GM19468 (cell line): Measurements from ENCODE around the gene ZNF3.
A peak's percentile ranks its signal among the peaks of the same experiment; 100 is the strongest.

Experiments
- ATAC-seq: cut with Tn5 transposase; IDR thresholded peaks from one replicate; pipeline ENCODE4 v1.9.1; 2021; ENCODE audit warnings: mild to moderate bottlenecking, moderate library complexity, moderate number of reproducible peaks; ENCODE audit not compliant: unreplicated experiment; ENCODE audit errors: extremely low read depth

ZNF3 gene

DNA sequence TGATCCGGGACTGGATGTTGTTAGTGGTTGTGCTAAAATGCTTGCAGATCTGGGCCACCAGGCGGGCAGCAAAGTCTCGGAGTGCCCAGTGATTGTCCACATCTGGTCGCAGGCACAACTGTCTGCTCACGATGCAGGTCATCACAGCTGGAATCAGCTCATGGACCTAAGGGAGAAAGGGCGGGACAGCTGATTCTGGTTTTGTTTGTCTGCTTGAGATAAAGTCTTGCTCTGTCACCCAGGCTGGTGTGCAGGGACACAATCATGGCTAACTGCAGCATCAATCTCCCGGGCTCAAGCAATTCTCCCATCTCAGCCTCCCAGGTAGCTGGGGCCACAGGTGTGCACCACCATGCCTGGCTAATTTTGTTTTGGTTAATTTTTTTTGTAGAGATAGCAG is 29.6 kb upstream of the ZNF3 start:
- no peak for ATAC-seq

DNA sequence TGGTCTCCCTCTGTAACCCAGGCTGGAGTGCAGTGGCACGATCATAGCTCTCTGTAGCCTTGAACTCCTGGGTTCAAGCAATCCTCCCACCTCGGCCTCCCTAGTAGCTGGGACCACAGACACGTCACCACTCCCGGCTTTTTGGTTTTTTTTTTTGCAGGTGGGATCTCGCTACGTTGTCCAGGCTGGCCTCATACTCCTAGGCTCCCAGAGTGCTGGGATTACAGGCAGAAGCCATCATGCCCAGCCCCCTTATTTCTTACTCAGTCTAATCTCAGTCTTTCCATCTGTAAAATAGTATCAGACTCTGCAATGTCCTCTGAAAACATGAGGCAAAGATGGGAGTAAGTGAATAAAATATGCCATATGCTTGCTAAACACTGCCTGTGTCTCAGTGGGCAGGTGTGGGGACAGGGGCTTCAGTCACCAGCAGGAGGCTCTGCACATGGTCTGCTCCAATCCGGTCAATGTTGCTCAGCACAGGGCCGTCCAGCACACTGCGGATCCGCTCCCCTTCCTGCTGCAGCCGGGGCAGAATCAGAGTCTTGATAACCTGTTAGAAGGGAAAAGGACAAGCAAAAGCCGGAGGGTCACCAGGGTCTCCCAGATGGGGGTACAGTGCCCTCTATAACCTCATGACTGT is 28.1 kb upstream of the ZNF3 start:
- ATAC-seq = no peak

DNA sequence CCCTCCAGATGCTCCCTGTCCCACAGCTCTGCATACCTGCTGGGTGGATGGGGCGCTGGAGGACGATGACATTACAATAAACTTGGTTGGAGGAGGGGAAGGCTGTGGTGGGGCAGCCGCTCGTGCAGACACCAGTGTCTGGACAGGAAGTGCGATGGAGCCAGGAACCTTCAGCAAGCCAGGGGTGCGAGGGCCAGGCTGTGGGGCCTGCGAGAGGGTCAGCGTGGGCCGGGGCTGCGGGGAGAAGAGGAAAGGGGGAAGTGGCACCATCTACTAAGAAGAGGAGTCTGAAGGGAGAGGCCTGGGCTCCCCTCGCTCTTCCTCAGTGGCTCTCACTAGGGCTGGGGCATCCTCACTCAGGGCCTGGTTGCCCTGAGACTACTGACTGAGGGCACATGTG is 26.4 kb upstream of the ZNF3 start:
- ATAC-seq = no peak

DNA sequence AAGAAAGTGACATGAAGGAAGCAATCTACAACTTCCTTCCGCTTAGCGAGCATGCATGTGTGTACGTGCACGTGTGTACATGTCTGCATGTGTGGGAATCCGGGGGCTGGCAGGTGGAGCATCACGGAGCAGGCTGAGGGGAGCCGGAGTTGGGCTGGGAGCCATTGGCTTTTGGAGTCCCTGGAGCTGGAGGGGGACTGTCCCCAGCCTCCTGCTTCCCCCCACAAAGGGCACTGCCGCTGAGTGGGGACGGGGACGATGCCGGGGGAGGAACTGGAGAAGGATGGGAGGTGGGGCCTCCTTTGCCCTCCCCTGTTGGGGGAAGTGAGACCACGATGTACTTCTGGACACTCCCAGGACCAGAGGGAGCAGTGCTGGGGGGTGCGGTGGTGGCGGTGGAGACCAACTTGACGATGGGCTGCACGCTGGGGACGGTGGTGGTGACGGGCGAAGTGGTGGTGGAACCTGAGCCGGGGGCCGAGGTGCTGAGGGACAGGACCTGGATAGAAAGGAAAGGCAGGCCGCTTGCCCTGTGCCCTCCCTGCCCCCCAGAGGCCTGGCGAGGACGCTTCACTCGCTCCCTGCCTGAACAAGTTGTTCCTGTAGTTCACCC is 25.7 kb upstream of the ZNF3 start:
- ATAC-seq = no peak

DNA sequence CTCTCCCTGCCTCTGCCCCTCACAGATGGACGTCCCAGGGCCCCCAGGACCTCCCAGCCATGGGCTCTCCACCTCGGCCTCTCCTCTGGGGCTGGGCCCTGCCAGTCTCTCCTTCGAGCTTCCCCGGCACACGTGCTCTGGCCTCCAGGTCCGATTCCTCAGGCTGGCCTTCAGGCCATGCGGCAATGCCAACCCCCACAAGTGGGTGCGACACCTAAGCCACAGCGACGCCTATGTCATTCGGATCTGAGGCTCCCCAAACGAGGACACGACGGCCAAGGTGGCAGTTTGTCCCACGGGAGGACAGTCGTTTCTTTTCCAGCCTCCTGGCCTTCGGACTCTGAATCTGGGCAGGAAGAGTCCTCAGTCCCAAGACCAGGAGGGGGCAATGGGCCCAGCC is 25.1 kb upstream of the ZNF3 start:
- no peak for ATAC-seq

DNA sequence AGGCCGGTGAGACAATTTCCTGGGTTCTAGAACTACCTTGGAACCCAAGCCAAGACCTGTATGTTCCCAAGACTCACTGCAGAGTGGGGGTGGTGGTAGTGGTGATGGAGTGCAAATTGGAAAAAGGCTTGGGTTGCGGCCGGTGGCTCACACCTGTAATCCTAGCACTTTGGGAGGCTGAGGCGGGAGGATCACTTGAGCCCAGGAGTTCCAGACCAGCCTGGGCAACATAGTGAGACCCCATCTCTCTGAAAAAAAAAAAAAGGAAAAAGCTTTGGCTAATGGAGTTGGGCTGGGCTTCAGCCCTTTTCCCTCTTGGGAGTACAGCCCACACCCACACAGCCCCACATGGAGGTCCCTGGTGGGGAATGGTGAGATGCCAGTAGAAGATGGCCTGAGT is 24.0 kb upstream of the ZNF3 start:
- ATAC-seq = no peak

DNA sequence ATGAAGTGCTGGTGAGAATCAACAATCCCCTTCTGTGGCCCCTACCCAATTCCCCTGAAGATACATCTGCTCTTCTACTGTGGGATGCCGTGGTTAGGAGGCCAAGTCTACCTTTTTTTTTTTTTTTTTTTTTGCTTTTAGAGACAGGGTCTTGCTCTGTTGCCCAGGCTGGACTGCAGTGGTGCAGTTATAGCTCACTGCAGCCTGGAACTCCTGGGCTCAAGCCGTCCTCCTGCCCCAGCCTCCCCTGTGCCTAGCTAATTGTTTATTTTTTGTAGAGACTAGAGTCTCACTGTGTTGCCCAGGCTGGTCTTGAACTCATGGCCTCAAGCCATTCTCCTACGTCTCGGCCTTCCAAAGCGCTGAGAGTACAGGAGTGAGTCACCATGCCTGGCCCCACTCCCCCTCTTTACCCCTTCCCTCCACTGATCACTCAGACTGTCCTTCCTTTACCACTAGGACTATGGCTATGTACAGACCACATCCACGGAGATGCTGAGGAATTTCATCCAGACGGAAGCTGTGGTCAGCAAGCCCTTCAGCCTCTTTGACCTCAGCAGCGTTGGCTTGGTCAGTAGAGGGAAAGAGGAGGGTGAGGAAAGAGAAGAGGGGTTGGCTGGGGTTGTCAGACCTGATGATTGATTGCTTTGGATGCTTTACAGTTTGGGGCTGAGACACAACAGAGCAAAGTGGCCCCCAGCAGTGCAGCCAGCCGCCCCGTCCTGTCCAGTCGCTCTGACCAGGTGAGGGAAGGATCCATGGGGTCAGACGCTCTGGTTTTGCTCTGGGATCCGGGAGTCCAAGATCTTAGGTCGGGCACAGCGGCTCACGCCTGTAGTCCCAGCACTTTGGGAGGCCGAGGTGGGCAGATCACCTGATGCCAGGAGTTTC is 21.7 kb upstream of the ZNF3 start:
- no peak for ATAC-seq

DNA sequence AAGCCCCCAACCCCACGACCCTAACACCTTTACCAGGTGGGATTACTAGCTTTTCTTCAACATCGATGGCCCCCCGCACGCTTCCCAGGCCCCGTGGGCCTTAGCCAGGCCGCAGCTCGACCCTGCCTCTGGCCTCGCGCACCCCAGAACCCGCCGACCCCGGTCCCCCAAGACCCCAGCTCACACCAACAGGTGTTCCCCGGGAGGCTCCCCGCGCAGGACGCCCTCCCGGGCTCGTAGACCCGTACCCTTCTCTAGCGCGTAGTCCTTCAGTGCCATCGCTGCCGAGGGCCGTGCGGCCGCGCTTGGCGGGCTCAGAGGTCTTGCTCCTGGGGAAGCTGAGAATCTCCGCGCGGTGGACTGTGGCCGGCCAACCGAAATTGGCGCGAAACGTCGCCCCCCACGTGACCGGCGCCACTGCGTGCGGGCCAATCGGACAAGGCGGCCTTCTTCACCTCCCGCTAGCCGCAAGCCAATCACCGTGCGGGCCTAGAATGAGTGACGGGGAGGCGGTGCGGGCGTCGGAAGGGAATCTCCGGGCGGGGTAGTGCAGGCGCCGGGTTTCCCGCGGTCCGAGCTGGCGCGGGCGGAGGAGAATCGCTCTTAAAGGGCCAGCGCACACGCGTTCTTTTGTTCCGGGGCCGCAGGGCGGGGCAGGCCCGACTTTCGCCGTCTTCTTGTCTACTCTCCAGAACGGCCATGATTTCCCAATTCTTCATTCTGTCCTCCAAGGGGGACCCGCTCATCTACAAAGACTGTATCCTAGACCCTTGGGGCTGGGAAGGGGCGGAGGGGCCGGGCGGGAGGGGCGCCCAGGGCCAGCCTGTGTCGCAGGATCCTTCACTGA is 19.7 kb upstream of the ZNF3 start, which contains the start of the genes AP4M1 and MCM7:
AP4M1 (plus strand) TSS at position 628 of the 847 bp plus-strand sequence; CDS start at position 700, 72 bp downstream.
MCM7 (minus strand) TSS at position 382 of the 847 bp plus-strand sequence; CDS start at position 279, 103 bp downstream.
- ATAC-seq = peak; percentile 58

DNA sequence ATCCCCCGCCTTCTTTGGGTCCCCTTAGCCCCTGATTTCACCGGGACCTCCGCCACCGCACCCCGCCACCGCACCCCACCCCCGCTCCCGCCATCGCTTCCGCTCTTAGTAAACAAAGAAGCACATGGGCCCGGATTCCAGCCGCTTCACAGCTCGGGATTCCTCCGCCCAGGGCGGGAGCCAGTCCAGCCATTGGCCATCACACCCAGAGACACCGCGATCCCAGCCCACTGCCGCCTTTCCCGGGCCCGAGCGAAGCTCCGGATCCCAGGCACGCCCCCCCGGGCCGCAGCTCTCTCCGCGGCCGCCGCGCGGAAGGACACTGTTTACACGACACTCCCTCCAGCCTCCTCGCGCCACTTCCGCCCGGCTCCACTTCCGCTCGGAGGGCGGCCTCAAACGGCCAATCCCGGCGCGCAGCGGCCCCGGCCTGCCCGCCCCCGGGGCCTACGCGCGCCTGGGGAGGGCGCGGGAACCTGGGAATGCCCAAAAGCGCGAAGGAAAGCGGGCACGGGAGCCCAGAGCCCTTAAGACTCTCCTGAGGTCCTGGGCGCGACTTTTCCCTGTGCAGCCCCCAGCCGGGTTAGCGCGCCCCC is 19.0 kb upstream of the ZNF3 start:
- ATAC-seq = peak; percentile 33

DNA sequence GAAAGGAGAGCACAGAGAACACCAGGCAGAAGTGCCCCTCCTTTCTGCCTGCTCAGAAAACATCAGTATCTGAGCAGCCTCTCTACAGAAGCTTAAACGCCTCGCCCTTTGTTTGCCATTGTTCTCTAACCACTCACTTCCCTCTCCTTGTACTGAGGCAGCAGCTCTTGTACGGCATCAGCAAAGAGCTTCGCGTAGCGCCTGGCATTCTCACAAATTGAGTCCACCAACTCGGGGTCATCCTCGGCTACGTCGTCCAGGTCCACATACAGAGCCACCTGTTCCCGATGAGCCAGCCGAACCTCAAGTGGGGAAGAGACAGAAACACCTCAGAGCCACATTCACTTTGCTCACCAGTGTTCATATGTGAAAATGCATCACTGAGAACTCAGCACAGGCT is 17.9 kb upstream of the ZNF3 start:
- no peak for ATAC-seq

DNA sequence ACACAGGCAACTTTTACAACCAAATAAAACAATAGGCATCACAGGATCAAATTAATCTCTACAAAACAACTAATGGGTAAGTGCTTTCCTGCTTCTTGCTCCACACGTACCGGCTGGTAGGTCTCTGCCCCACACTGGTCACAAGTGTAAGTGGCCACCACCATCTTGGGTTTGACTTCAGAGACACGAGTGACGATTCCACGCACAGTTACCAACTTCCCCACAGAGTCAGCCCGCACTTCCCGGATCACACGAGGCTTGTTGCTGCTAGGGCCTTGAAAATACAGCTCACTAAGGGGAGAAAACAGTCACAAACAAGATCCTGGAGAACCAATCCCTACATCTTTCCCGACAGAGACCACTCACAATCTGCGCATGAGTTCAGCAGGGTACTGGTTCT is 17.4 kb upstream of the ZNF3 start:
- no peak for ATAC-seq

DNA sequence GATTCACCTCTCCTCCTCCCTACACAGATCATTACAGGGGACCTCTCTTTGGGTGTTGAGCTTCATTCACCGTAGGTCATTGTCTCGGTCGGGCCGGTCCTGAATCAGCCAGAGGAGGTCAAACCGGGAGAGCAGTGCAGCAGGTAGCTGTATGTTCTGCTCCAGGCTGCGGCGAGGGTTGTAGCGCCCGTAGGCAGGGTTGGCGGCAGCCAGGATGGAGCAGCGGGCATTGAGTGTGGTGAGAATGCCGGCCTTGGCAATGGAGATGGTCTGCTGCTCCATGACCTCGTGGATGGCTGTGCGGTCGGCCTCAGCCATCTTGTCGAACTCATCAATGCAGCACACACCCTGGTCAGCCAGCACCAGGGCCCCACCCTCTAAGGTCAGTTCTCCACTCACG is 14.2 kb upstream of the ZNF3 start:
- no peak for ATAC-seq

DNA sequence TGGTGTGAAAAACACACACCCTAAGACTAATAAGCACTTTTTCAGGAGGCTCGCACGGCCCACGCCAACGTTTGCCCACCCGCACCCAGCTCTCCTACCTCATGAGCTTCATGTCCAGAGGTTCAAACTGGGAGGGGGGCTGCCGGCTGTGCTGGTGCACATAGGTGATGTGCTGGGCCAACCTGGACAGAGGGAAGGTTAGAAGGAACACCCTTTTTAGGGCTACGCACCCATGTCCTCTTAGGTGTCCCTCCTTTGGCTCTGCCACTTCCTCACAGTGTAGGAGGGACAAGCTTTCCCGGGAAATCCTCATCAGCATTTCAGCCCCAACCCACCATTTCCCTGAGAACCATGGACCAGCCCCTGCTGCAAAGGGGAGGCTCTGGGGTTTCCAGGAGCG is 13.8 kb upstream of the ZNF3 start:
- ATAC-seq = no peak

DNA sequence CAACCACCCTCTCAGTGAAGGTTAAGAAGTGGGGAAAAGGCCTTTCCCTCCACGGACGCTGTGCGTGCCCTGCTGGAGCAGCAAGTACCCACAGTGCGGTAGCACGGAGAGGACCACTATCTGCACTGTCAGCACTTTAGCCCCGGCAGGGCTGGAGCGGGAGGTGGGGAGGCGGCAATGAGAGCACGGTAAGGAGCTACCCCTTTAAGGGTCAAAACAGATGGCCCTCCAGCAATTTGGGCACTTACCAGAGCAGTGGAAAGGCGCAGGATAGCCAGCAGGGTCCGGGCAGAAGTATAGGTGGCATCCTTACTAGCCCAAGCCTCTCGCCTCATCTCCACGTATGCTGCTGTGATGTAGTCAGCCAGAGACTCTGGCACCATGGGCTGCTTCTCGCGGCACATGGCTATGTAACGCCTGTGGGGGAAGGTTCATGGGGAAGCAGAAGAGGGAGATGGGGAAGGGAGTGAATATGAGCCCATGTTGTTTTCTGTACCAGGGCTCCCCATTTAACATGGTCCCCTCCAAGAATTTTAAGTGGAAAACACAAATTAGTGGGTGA is 12.5 kb upstream of the ZNF3 start:
- no peak for ATAC-seq

DNA sequence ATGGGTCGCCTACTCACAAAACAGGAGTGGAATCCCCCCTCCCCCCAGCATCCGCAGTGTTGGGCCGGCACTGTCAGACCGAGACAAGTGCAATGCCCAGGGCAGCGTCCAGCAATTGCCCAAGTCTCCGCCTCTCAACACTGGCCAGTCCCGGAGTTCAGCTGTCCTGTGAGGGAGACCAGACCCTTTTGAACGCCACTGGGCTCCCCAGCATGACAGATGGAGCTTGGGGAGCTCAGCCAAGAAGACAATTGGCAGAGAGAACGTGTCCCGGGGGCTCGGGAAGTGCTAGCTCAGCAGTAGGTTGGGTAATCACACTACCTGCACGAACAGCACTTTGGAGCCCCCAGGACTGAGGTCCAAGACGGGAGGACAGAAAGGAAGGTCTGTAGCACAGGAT is 12.0 kb upstream of the ZNF3 start:
- ATAC-seq = no peak

DNA sequence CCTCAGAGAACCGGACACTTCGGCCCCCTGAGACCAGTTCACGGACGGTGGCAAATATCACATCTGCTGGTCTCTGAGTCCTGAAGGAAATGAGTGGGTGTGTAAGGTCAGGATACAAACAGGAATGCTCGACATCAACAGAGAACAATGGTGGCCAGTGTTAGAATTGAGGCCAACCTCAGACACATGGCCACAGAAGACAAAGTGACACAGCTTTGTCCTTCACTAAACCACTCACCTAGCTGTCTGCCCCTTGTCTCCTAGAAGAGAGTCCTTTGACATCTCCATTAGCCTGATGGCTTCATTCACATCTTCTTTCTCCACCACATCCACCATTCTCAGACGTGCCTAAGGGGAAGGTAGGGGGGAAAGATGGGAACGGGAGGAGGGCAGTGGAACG is 11.5 kb upstream of the ZNF3 start:
- ATAC-seq = no peak

DNA sequence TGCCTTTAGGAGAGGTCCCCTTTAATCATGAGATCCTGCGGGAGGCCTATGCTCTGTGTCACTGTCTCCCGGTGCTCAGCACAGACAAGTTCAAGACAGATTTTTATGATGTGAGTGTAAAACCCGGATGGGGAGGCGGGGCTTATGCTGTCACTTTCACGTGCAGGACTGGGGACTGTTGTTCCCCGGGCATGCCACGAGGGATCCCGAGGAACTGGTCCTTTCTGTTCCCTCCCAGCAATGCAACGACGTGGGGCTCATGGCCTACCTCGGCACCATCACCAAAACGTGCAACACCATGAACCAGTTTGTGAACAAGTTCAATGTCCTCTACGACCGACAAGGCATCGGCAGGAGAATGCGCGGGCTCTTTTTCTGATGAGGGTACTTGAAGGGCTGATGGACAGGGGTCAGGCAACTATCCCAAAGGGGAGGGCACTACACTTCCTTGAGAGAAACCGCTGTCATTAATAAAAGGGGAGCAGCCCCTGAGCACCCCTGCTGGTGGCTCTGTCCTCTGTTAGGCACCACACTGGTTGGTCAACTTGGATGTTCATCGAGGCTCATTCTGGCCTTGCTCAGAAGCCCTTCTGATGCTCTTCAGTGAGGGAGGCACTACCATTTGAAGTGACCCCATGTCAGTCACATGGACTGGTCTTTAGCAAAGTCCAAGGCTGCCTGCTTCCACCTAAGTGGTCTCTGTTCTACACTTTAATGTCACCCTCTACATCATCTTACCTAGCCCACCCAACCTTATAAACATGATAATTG is 10.1 kb upstream of the ZNF3 start:
- ATAC-seq = no peak

DNA sequence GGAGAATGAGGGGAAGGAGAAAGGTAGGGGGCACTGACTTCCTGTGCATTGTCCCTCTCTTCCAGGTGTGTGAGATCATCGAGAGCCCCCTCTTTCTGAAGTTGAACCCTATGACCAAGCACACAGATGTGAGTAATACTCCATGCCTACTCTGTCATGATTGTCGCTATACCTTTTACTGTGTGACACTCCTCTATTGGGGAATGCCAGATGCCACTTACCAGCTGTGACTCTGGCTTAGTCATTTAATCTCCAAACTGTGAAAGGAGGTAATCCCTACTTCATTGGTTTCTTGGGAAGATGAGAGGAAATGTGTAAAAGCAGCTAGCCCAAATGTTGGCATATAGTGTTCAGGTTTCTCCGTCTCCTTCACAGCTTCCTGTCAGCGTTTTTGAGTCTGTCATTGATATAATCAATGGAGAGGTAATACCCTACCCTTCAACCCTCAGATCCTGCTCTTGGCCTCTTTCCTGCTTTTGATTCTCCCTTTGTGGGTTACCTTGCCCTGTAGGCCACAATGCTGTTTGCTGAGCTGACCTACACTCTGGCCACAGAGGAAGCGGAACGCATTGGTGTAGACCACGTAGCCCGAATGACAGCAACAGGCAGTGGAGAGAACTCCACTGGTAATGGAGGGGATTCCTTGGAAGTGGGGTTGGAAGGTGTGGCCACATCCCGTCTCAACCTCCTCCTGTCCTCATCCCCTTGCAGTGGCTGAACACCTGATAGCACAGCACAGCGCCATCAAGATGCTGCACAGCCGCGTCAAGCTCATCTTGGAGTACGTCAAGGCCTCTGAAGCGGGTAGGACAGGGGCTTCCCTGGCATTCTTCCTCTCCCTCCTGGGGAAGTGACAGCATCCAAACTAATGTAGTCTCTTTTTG is 9.2 kb upstream of the ZNF3 start:
- ATAC-seq = no peak
